Osteoblast (primary cell): Measurements from ENCODE around the gene PNKP. TPM values are rescaled to one million over a fixed set of nuclear protein-coding genes. Genes with fewer than 3 reads are reported as not detected.

ENCODE experiments used
- DNase-seq: peaks from one replicate; pipeline ENCODE4 v3.0.0; 2011; ENCODE audit warnings: low spot score, mixed read lengths; ENCODE audit not compliant: insufficient read length; ENCODE audit errors: missing footprints
- H2AFZ ChIP-seq: 2 replicates; pipeline ENCODE4 v1.6.0; 2011; ENCODE audit warnings: mild to moderate bottlenecking, low read length
- H3K27ac ChIP-seq: 2 replicates; pipeline ENCODE4 v1.5.1; 2011; ENCODE audit warnings: mild to moderate bottlenecking, low read depth, low read length, moderate library complexity
- H3K27me3 ChIP-seq: 2 replicates; pipeline ENCODE4 v1.6.0; 2012; ENCODE audit warnings: mild to moderate bottlenecking, control low read depth, inconsistent platforms, low read length, moderate library complexity; ENCODE audit not compliant: insufficient read depth
- H3K36me3 ChIP-seq: 2 replicates; pipeline ENCODE4 v1.5.1; 2011; ENCODE audit warnings: mild to moderate bottlenecking, low read length, control low read depth, moderate library complexity; ENCODE audit not compliant: insufficient read depth
- H3K4me1 ChIP-seq: 2 replicates; pipeline ENCODE4 v1.5.1; 2011; ENCODE audit warnings: mild to moderate bottlenecking, low read length, control low read depth, moderate library complexity; ENCODE audit not compliant: insufficient read depth
- H3K4me2 ChIP-seq: 2 replicates; pipeline ENCODE4 v1.6.0; 2011; ENCODE audit warnings: mild to moderate bottlenecking, low read length; ENCODE audit not compliant: insufficient read depth
- H3K4me3 ChIP-seq: fragments of 200-600 bp; sonication (generic); 3 replicates; pipeline ENCODE4 v1.5.1; 2012; ENCODE audit warnings: mild to moderate bottlenecking, low read length, inconsistent platforms; ENCODE audit not compliant: insufficient read depth
- H3K79me2 ChIP-seq: 2 replicates; pipeline ENCODE4 v1.6.0; 2012; ENCODE audit warnings: mild to moderate bottlenecking, low read length, control low read depth, inconsistent platforms; ENCODE audit not compliant: insufficient read depth
- H3K9me3 ChIP-seq: 2 replicates; pipeline ENCODE4 v1.5.1; 2011; ENCODE audit warnings: low read depth, low read length, control low read depth
- H4K20me1 ChIP-seq: 2 replicates; pipeline ENCODE4 v1.6.0; 2012; ENCODE audit warnings: mild to moderate bottlenecking, low read length, control low read depth; ENCODE audit not compliant: insufficient read depth
- CTCF ChIP-seq: IDR thresholded peaks from 2 replicates; pipeline ENCODE4 v1.5.1; 2011; ENCODE audit warnings: mild to moderate bottlenecking, low read depth, low read length, moderate library complexity; ENCODE audit errors: extremely low read depth
- total RNA-seq: library from RNA; depleted of rRNA; stranded (reverse); fragments of >200 nt; gene quantifications from 2 replicates; pipeline ENCODE4 v1.2.3, GENCODE V29; 2012

Gene PNKP
- total RNA-seq, 1 donor, result 43.8 TPM

- Histone ChIP-seq H3K27ac (no peak overlapping the region), H4K20me1 (peaks cover 4% of the 10 kb centered on the region), H3K36me3 (peaks cover 47% of the 10 kb centered on the region), H3K4me3 (no peak overlapping the region), H3K79me2 (peaks cover 11% of the 10 kb centered on the region), H2AFZ (no peak overlapping the region), H3K9me3 (no peaks in the 10 kb centered on the region), H3K27me3 (no peaks in the 10 kb centered on the region), H3K4me1 (peaks cover 8% of the 10 kb centered on the region), H3K4me2 (no peak overlapping the region)
- no peak for DNase-seq
- no peak for TF ChIP-seq CTCF
These were observed 13.8 kb upstream of the PNKP start for GRCh38 chr19:49881186-49881585.

GRCh38 chr19:49880162-49880869 is 12.9 kb upstream of the PNKP start:
- peaks cover 15% of the 10 kb centered on the region for H3K4me1 ChIP-seq
- no peaks in the 10 kb centered on the region for H3K27me3 ChIP-seq
- no peak overlapping the region for H2AFZ ChIP-seq
- H3K4me2 ChIP-seq, result no peak overlapping the region
- H3K9me3 ChIP-seq, result no peaks in the 10 kb centered on the region
- H3K27ac ChIP-seq, result no peak overlapping the region
- no peak for TF ChIP-seq CTCF
- peaks cover 47% of the 10 kb centered on the region for H3K36me3 ChIP-seq
- H3K79me2 ChIP-seq, result peaks cover 20% of the 10 kb centered on the region
- H3K4me3 ChIP-seq, result no peak overlapping the region
- DNase-seq, result no peak
- peaks cover 4% of the 10 kb centered on the region for H4K20me1 ChIP-seq

- H3K4me2 ChIP-seq, result no peak overlapping the region
- H3K9me3 ChIP-seq, result no peaks in the 10 kb centered on the region
- no peaks in the 10 kb centered on the region for H3K27me3 ChIP-seq
- no peak for DNase-seq
- H3K36me3 ChIP-seq, result peaks cover 41% of the 10 kb centered on the region
- peaks cover 29% of the 10 kb centered on the region for H3K79me2 ChIP-seq
- H3K4me1 ChIP-seq, result peaks cover 20% of the 10 kb centered on the region
- no peak overlapping the region for H3K27ac ChIP-seq
- peaks cover 4% of the 10 kb centered on the region for H4K20me1 ChIP-seq
- TF ChIP-seq CTCF, result no peak
- no peak overlapping the region for H3K4me3 ChIP-seq
- H2AFZ ChIP-seq, result no peak overlapping the region
These were observed 12.0 kb upstream of the PNKP start for GRCh38 chr19:49879243-49879963.

GRCh38 chr19:49878744-49879070 is 11.3 kb upstream of the PNKP start:
- no peak for DNase-seq
- Histone ChIP-seq H3K27me3 (no peaks in the 10 kb centered on the region), H3K79me2 (peaks cover 36% of the 10 kb centered on the region), H3K4me1 (peaks cover 20% of the 10 kb centered on the region), H4K20me1 (peaks cover 4% of the 10 kb centered on the region), H3K36me3 (peaks cover 39% of the 10 kb centered on the region), H2AFZ (no peak overlapping the region), H3K9me3 (no peaks in the 10 kb centered on the region), H3K4me2 (peak overlapping the region; percentile 94), H3K4me3 (peak overlapping the region; percentile 100), H3K27ac (peak overlapping the region; percentile 100)
- no peak for TF ChIP-seq CTCF
